IMR-90 (cell line): ENCODE results near the gene WDR48. TPM values are rescaled to one million over a fixed set of nuclear protein-coding genes. Genes with fewer than 3 reads are reported as not detected.

Experiments
- ATAC-seq: fragments of 200-7000 bp; cut with Tn5 transposase; 2 replicates; pipeline ENCODE4 v1.9.1; 2020; ENCODE audit warnings: low read depth, mild to moderate bottlenecking, moderate library complexity
- BruUV-seq: library from RNA; stranded (reverse); fragments of 400-500 nt; replicated peaks from 2 replicates; lab custom pipeline; 2021; lab: Mats Ljungman, UMichigan
- CTCF ChIA-PET: fragments of 300-600 bp; formaldehyde crosslinking; extraction: SDS; loops from one replicate; lab custom pipeline; 2021; ENCODE audit warnings: antibody characterized with exemption; lab: Yijun Ruan, JAX
- POLR2A ChIA-PET: fragments of 300-600 bp; sonication (Branson Sonifier 250); formaldehyde crosslinking; loops from one replicate; lab custom pipeline; 2022; ENCODE audit warnings: antibody characterized with exemption; ENCODE audit not compliant: unreplicated experiment; lab: Charles Lee
- DNase-seq: peaks from one replicate; pipeline ENCODE4 v3.0.0; 2013
- H2AFZ ChIP-seq: replicated peaks from 2 replicates; pipeline ENCODE3; 2013; ENCODE audit warnings: low read length, mild to moderate bottlenecking; ENCODE audit not compliant: poor library complexity
- H2AK5ac ChIP-seq: 2 replicates; pipeline ENCODE4 v1.6.1; 2013; ENCODE audit warnings: low read depth, low read length, inconsistent platforms
- H2AK9ac ChIP-seq: replicated peaks from 2 replicates; pipeline ENCODE3; 2013; ENCODE audit warnings: mild to moderate bottlenecking, low read depth, low read length, moderate library complexity; ENCODE audit not compliant: poor library complexity
- H2BK120ac ChIP-seq: 2 replicates; pipeline ENCODE4 v1.6.1; 2013; ENCODE audit warnings: low read depth, low read length, inconsistent platforms
- H2BK15ac ChIP-seq: 3 replicates; pipeline ENCODE4 v1.6.1; 2013; ENCODE audit warnings: low read depth, low read length, inconsistent platforms
- H2BK20ac ChIP-seq: 2 replicates; pipeline ENCODE4 v1.6.1; 2013; ENCODE audit warnings: low read depth, mild to moderate bottlenecking, inconsistent platforms, low read length, moderate library complexity
- H2BK5ac ChIP-seq: 2 replicates; pipeline ENCODE4 v1.6.1; 2013; ENCODE audit warnings: mild to moderate bottlenecking, low read depth, low read length, inconsistent platforms; ENCODE audit not compliant: poor library complexity, severe bottlenecking
- H3K14ac ChIP-seq: replicated peaks from 2 replicates; pipeline ENCODE4 v1.6.1; 2013; ENCODE audit warnings: low read depth, low read length, inconsistent platforms
- H3K18ac ChIP-seq: 2 replicates; pipeline ENCODE4 v1.6.1; 2013; ENCODE audit warnings: low read depth, low read length, control low read depth
- H3K23ac ChIP-seq: 2 replicates; pipeline ENCODE4 v1.6.1; 2013; ENCODE audit warnings: low read depth, low read length, inconsistent platforms
- H3K27ac ChIP-seq: 2 replicates; pipeline ENCODE4 v1.5.1; 2013; ENCODE audit warnings: mild to moderate bottlenecking, control low read depth, low read length; ENCODE audit not compliant: insufficient read depth
- H3K27me3 ChIP-seq: 2 replicates; pipeline ENCODE4 v1.6.1; 2013; ENCODE audit warnings: low read length; ENCODE audit not compliant: control insufficient read depth, insufficient read depth
- H3K36me3 ChIP-seq: 2 replicates; pipeline ENCODE4 v1.6.1; 2013; ENCODE audit warnings: low read length, mixed read lengths; ENCODE audit not compliant: control insufficient read depth, insufficient read depth
- H3K4ac ChIP-seq: 2 replicates; pipeline ENCODE4 v1.6.1; 2013; ENCODE audit warnings: low read depth, low read length, inconsistent platforms
- H3K4me1 ChIP-seq: 2 replicates; pipeline ENCODE4 v1.6.1; 2013; ENCODE audit warnings: low read length, mixed read lengths; ENCODE audit not compliant: control insufficient read depth, insufficient read depth
- H3K4me2 ChIP-seq: 2 replicates; pipeline ENCODE4 v1.6.1; 2013; ENCODE audit warnings: low read depth, mild to moderate bottlenecking, control low read depth, low read length, moderate library complexity
- H3K4me3 ChIP-seq: 2 replicates; pipeline ENCODE4 v1.5.1; 2013; ENCODE audit warnings: low read depth, mild to moderate bottlenecking, control low read depth, low read length, moderate library complexity; ENCODE audit not compliant: insufficient read depth
- H3K56ac ChIP-seq: 2 replicates; pipeline ENCODE4 v1.6.1; 2013; ENCODE audit warnings: low read length, inconsistent platforms; ENCODE audit not compliant: insufficient read depth; ENCODE audit errors: extremely low read depth
- H3K79me1 ChIP-seq, 2 experiments: 2 replicates each; pipeline ENCODE4 v1.6.1; 2013; ENCODE audit warnings: low read length in 2 of 2, inconsistent platforms in 1 of 2, low read depth in 1 of 2
- H3K9ac ChIP-seq: 2 replicates; pipeline ENCODE4 v1.6.1; 2013; ENCODE audit warnings: low read depth, low read length, control low read depth
- H3K9me1 ChIP-seq: 2 replicates; pipeline ENCODE4 v1.6.1; 2013; ENCODE audit warnings: low read length, inconsistent platforms; ENCODE audit not compliant: insufficient read depth
- H3K9me3 ChIP-seq: 2 replicates; pipeline ENCODE4 v1.6.1; 2013; ENCODE audit warnings: low read length; ENCODE audit not compliant: control insufficient read depth, insufficient read depth
- H4K20me1 ChIP-seq: 2 replicates; pipeline ENCODE4 v1.6.1; 2013; ENCODE audit warnings: low read length, inconsistent platforms; ENCODE audit not compliant: insufficient read depth
- H4K5ac ChIP-seq: 2 replicates; pipeline ENCODE4 v1.6.1; 2013; ENCODE audit warnings: mild to moderate bottlenecking, low read depth, low read length, control low read depth
- H4K8ac ChIP-seq, 2 experiments: 2 replicates each; pipeline ENCODE4 v1.6.1; 2013; ENCODE audit warnings: low read depth in 2 of 2, low read length in 2 of 2, control low read depth in 1 of 2, inconsistent platforms in 1 of 2
- H4K91ac ChIP-seq: 2 replicates; pipeline ENCODE4 v1.6.1; 2013; ENCODE audit warnings: low read depth, low read length, inconsistent platforms; ENCODE audit not compliant: insufficient read depth
- BHLHE40 ChIP-seq: fragments of 150-350 bp; IDR thresholded peaks from 2 replicates; pipeline ENCODE4 v1.6.1; 2016; ENCODE audit warnings: mild to moderate bottlenecking, low read depth, low read length
- CEBPB ChIP-seq: IDR thresholded peaks from 2 replicates; pipeline ENCODE4 v1.6.1; 2012; ENCODE audit warnings: low read depth, low read length, improper control_type of control experiment
- CHD1 ChIP-seq: IDR thresholded peaks from 2 replicates; pipeline ENCODE4 v1.6.1; 2012; ENCODE audit warnings: low read depth, low read length, improper control_type of control experiment
- FOS ChIP-seq: fragments of 150-350 bp; IDR thresholded peaks from 2 replicates; pipeline ENCODE4 v1.6.1; 2016; ENCODE audit warnings: low read depth, low read length
- MAFK ChIP-seq: IDR thresholded peaks from 2 replicates; pipeline ENCODE4 v1.6.1; 2012; ENCODE audit warnings: low read depth, low read length, improper control_type of control experiment
- MAZ ChIP-seq: IDR thresholded peaks from 2 replicates; pipeline ENCODE4 v1.6.1; 2012; ENCODE audit warnings: low read depth, mild to moderate bottlenecking, low read length, improper control_type of control experiment, moderate library complexity, borderline replicate concordance
- MXI1 ChIP-seq: IDR thresholded peaks from 2 replicates; pipeline ENCODE4 v1.6.1; 2012; ENCODE audit warnings: low read depth, mild to moderate bottlenecking, low read length, moderate library complexity, borderline replicate concordance
- NFE2L2 ChIP-seq: fragments of 150-350 bp; IDR thresholded peaks from 2 replicates; pipeline ENCODE4 v1.6.1; 2016; ENCODE audit warnings: low read depth, mild to moderate bottlenecking, low read length
- POLR2A ChIP-seq: IDR thresholded peaks from 2 replicates; pipeline ENCODE4 v1.6.1; 2012; ENCODE audit warnings: mild to moderate bottlenecking, low read depth, low read length
- RAD21 ChIP-seq: IDR thresholded peaks from 2 replicates; pipeline ENCODE4 v1.6.1; 2012; ENCODE audit warnings: low read length, improper control_type of control experiment
- RCOR1 ChIP-seq: IDR thresholded peaks from 2 replicates; pipeline ENCODE4 v1.6.1; 2012; ENCODE audit warnings: mild to moderate bottlenecking, low read length, improper control_type of control experiment; ENCODE audit not compliant: insufficient replicate concordance
- RFX5 ChIP-seq: IDR thresholded peaks from 2 replicates; pipeline ENCODE4 v1.8.0; 2012; ENCODE audit warnings: low read depth, mild to moderate bottlenecking, low read length, moderate library complexity
- SMC3 ChIP-seq: fragments of 150-350 bp; IDR thresholded peaks from 2 replicates; pipeline ENCODE4 v1.6.1; 2016; ENCODE audit warnings: low read depth, mild to moderate bottlenecking, antibody characterized with exemption, low read length, moderate library complexity
- USF2 ChIP-seq: fragments of 150-350 bp; IDR thresholded peaks from 2 replicates; pipeline ENCODE4 v1.6.1; 2017; ENCODE audit warnings: mild to moderate bottlenecking, antibody characterized with exemption, low read length, low read depth
- WGBS, 2 experiments: methylation state at CpG; one replicate each; pipeline versions ENCODE4 v1.1.5 to v1.1.7; 2013; ENCODE audit warnings: missing lambda C conversion rate in 2 of 2; ENCODE audit not compliant: insufficient read length in 1 of 2; ENCODE audit errors: extremely low coverage in 2 of 2; 5-methylcytosine and 5-hydroxymethylcytosine counted together
- dilution Hi-C: fragments of 300-500 bp; cut with HindIII; formaldehyde crosslinking; loops from one replicate; pipeline ENCODE4 v1.14.3; 2018; ENCODE audit warnings: low sequenced_read_pairs; ENCODE audit not compliant: unreplicated experiment
- in situ Hi-C: fragments of 300-500 bp; cut with MboI; formaldehyde crosslinking; loops from 3 replicates; pipeline ENCODE4 v1.14.3; 2019; ENCODE audit warnings: low sequenced_read_pairs, inconsistent platforms, mixed read lengths
- intact Hi-C: fragments of 100-400 bp; cut with micrococcal nuclease; formaldehyde crosslinking; loops from 2 replicates; pipeline ENCODE4 v1.10.0; 2022
- polyA plus RNA-seq, 3 experiments: library from polyadenylated mRNA; depleted of rRNA; stranded (reverse); fragments of >200 nt; gene quantifications; 2 replicates each; pipeline ENCODE4 v1.2.3, GENCODE V29; 2012; ENCODE audit warnings: low replicate concordance in 1 of 3
- total RNA-seq: library from RNA; depleted of rRNA; stranded (reverse); fragments of >200 nt; gene quantifications from 2 replicates; pipeline ENCODE4 v1.2.3, GENCODE V29; 2012
- TF ChIP-seq, protein P1 (sequence below): fragments of 150-350 bp; IDR thresholded peaks from 2 replicates; pipeline ENCODE4 v1.6.1; 2016; ENCODE audit warnings: low read depth, mild to moderate bottlenecking, low read length, moderate library complexity, borderline replicate concordance
- TF ChIP-seq, protein P2 (sequence below): conservative IDR thresholded peaks from 2 replicates; pipeline ENCODE4 v1.5.1; 2012; ENCODE audit warnings: mild to moderate bottlenecking, low read depth, low read length, improper control_type of control experiment

WDR48 gene
- total and polyA plus RNA-seq, 2 of the 4 experiments (the other 2 are of a cell fraction), result 14.4 to 41.2 TPM

DNA sequence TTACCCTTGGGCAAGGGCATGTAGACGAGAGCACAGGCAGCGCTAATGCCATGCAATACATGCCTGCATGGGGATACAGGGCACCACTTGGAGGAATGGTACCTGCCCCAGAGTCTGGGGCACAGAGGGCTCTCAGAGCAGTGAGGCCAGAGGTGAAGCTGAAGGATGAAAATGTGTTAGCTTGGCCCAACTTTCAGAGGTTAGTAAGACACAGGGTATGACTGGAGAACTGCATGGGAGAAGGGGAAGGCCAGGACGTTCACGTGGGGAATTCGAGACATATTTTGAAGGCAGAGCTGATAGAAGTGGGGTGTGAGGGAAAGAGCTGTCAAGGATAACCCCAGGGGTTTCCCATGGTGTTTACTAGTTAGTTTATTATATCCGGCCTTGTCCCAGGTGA lies 82.0 kb downstream of the WDR48 start:
- BruUV-seq, result no TSS peak
- CTCF ChIA-PET, result interaction anchor here (0.6 kb wide), 1 partner anchor 155 kb away, joined by 3 read pairs; no protein-coding TSS in a partner anchor
- dilution Hi-C loops, result no loop called here

More for the DNA sequence above, 82.0 kb downstream of the WDR48 start:
- ATAC-seq (no peak), DNase-seq (no peak)
- no peak overlapping the region for H2AK9ac ChIP-seq
- in situ Hi-C loops, result no loop called here
- POLR2A ChIA-PET, result interaction anchor here (0.6 kb wide), 1 partner anchor 15 kb away, joined by 3 read pairs; no protein-coding TSS in a partner anchor
- H2BK15ac ChIP-seq, result no peak overlapping the region
- no peak overlapping the region for H3K18ac ChIP-seq
- TF ChIP-seq CHD1 (no peak), BHLHE40 (no peak), NFE2L2 (no peak), RCOR1 (no peak), MXI1 (no peak), USF2 (no peak), CEBPB (no peak), MAFK (no peak), RAD21 (no peak), RFX5 (no peak), POLR2A (no peak), SMC3 (no peak), MAZ (no peak), FOS (no peak)
- TF ChIP-seq, protein P1, sequence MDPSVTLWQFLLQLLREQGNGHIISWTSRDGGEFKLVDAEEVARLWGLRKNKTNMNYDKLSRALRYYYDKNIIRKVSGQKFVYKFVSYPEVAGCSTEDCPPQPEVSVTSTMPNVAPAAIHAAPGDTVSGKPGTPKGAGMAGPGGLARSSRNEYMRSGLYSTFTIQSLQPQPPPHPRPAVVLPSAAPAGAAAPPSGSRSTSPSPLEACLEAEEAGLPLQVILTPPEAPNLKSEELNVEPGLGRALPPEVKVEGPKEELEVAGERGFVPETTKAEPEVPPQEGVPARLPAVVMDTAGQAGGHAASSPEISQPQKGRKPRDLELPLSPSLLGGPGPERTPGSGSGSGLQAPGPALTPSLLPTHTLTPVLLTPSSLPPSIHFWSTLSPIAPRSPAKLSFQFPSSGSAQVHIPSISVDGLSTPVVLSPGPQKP, result no peak
- TF ChIP-seq, protein P2, sequence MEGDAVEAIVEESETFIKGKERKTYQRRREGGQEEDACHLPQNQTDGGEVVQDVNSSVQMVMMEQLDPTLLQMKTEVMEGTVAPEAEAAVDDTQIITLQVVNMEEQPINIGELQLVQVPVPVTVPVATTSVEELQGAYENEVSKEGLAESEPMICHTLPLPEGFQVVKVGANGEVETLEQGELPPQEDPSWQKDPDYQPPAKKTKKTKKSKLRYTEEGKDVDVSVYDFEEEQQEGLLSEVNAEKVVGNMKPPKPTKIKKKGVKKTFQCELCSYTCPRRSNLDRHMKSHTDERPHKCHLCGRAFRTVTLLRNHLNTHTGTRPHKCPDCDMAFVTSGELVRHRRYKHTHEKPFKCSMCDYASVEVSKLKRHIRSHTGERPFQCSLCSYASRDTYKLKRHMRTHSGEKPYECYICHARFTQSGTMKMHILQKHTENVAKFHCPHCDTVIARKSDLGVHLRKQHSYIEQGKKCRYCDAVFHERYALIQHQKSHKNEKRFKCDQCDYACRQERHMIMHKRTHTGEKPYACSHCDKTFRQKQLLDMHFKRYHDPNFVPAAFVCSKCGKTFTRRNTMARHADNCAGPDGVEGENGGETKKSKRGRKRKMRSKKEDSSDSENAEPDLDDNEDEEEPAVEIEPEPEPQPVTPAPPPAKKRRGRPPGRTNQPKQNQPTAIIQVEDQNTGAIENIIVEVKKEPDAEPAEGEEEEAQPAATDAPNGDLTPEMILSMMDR, result no peak
- H3K9me1 ChIP-seq, result peaks cover 12% of the 10 kb centered on the region; the same call in 1 of the 2 replicates
- intact Hi-C loops, result no loop called here
- peaks cover 12% of the 10 kb centered on the region for H4K20me1 ChIP-seq
- H3K56ac ChIP-seq, result no peak overlapping the region
- H3K14ac ChIP-seq, result no peak overlapping the region
- no peak overlapping the region for H3K27ac ChIP-seq
- H3K4me3 ChIP-seq, result no peak overlapping the region
- no peak overlapping the region for H2BK5ac ChIP-seq
- H3K4me1 ChIP-seq, result peaks cover under 1% of the 10 kb centered on the region; the same call in 1 of the 2 replicates
- no peak overlapping the region for H3K9ac ChIP-seq
- no peaks in the 10 kb centered on the region for H3K9me3 ChIP-seq
- no peaks in the 10 kb centered on the region for H3K36me3 ChIP-seq
- H3K4me2 ChIP-seq, result no peak overlapping the region
- H3K27me3 ChIP-seq, result no peaks in the 10 kb centered on the region
- H3K4ac ChIP-seq, result no peak overlapping the region
- H3K79me1 ChIP-seq, result peaks cover 0 to 7% of the 10 kb centered on the region in 2 experiments; a peak in 2 of 4 replicates
- H2AFZ ChIP-seq, result no peak overlapping the region
- 100% methylated on average over 3 of the region's 6 CpGs; no CpG with 5 or more reads in 1 of the 2 experiments for WGBS, 2 experiments
- no peak overlapping the region for H3K23ac ChIP-seq
- no peak overlapping the region for H4K91ac ChIP-seq
- H2AK5ac ChIP-seq, result no peak overlapping the region
- no peak overlapping the region for H2BK20ac ChIP-seq
- H4K8ac ChIP-seq, result no peak overlapping the region
- H4K5ac ChIP-seq, result no peak overlapping the region
- H2BK120ac ChIP-seq, result no peak overlapping the region
